IMR-90 (cell line): Measurements from ENCODE around the gene SSPN. TPM values are rescaled to one million over a fixed set of nuclear protein-coding genes. Genes with fewer than 3 reads are reported as not detected.

ENCODE experiments used
- ATAC-seq: fragments of 200-7000 bp; cut with Tn5 transposase; 2 replicates; pipeline ENCODE4 v1.9.1; 2020; ENCODE audit warnings: low read depth, mild to moderate bottlenecking, moderate library complexity
- BruUV-seq: library from RNA; stranded (reverse); fragments of 400-500 nt; replicated peaks from 2 replicates; lab custom pipeline; 2021; lab: Mats Ljungman, UMichigan
- CTCF ChIA-PET: fragments of 300-600 bp; formaldehyde crosslinking; extraction: SDS; loops from one replicate; lab custom pipeline; 2021; ENCODE audit warnings: antibody characterized with exemption; lab: Yijun Ruan, JAX
- POLR2A ChIA-PET: fragments of 300-600 bp; sonication (Branson Sonifier 250); formaldehyde crosslinking; loops from one replicate; lab custom pipeline; 2022; ENCODE audit warnings: antibody characterized with exemption; ENCODE audit not compliant: unreplicated experiment; lab: Charles Lee
- DNase-seq: peaks from one replicate; pipeline ENCODE4 v3.0.0; 2013
- H2AFZ ChIP-seq: replicated peaks from 2 replicates; pipeline ENCODE3; 2013; ENCODE audit warnings: low read length, mild to moderate bottlenecking; ENCODE audit not compliant: poor library complexity
- H2AK5ac ChIP-seq: 2 replicates; pipeline ENCODE4 v1.6.1; 2013; ENCODE audit warnings: low read depth, low read length, inconsistent platforms
- H2AK9ac ChIP-seq: replicated peaks from 2 replicates; pipeline ENCODE3; 2013; ENCODE audit warnings: mild to moderate bottlenecking, low read depth, low read length, moderate library complexity; ENCODE audit not compliant: poor library complexity
- H2BK120ac ChIP-seq: 2 replicates; pipeline ENCODE4 v1.6.1; 2013; ENCODE audit warnings: low read depth, low read length, inconsistent platforms
- H2BK15ac ChIP-seq: 3 replicates; pipeline ENCODE4 v1.6.1; 2013; ENCODE audit warnings: low read depth, low read length, inconsistent platforms
- H2BK20ac ChIP-seq: 2 replicates; pipeline ENCODE4 v1.6.1; 2013; ENCODE audit warnings: low read depth, mild to moderate bottlenecking, inconsistent platforms, low read length, moderate library complexity
- H2BK5ac ChIP-seq: 2 replicates; pipeline ENCODE4 v1.6.1; 2013; ENCODE audit warnings: mild to moderate bottlenecking, low read depth, low read length, inconsistent platforms; ENCODE audit not compliant: poor library complexity, severe bottlenecking
- H3K14ac ChIP-seq: replicated peaks from 2 replicates; pipeline ENCODE4 v1.6.1; 2013; ENCODE audit warnings: low read depth, low read length, inconsistent platforms
- H3K18ac ChIP-seq: 2 replicates; pipeline ENCODE4 v1.6.1; 2013; ENCODE audit warnings: low read depth, low read length, control low read depth
- H3K23ac ChIP-seq: 2 replicates; pipeline ENCODE4 v1.6.1; 2013; ENCODE audit warnings: low read depth, low read length, inconsistent platforms
- H3K27ac ChIP-seq: 2 replicates; pipeline ENCODE4 v1.5.1; 2013; ENCODE audit warnings: mild to moderate bottlenecking, control low read depth, low read length; ENCODE audit not compliant: insufficient read depth
- H3K27me3 ChIP-seq: 2 replicates; pipeline ENCODE4 v1.6.1; 2013; ENCODE audit warnings: low read length; ENCODE audit not compliant: control insufficient read depth, insufficient read depth
- H3K36me3 ChIP-seq: 2 replicates; pipeline ENCODE4 v1.6.1; 2013; ENCODE audit warnings: low read length, mixed read lengths; ENCODE audit not compliant: control insufficient read depth, insufficient read depth
- H3K4ac ChIP-seq: 2 replicates; pipeline ENCODE4 v1.6.1; 2013; ENCODE audit warnings: low read depth, low read length, inconsistent platforms
- H3K4me1 ChIP-seq: 2 replicates; pipeline ENCODE4 v1.6.1; 2013; ENCODE audit warnings: low read length, mixed read lengths; ENCODE audit not compliant: control insufficient read depth, insufficient read depth
- H3K4me2 ChIP-seq: 2 replicates; pipeline ENCODE4 v1.6.1; 2013; ENCODE audit warnings: low read depth, mild to moderate bottlenecking, control low read depth, low read length, moderate library complexity
- H3K4me3 ChIP-seq: 2 replicates; pipeline ENCODE4 v1.5.1; 2013; ENCODE audit warnings: low read depth, mild to moderate bottlenecking, control low read depth, low read length, moderate library complexity; ENCODE audit not compliant: insufficient read depth
- H3K56ac ChIP-seq: 2 replicates; pipeline ENCODE4 v1.6.1; 2013; ENCODE audit warnings: low read length, inconsistent platforms; ENCODE audit not compliant: insufficient read depth; ENCODE audit errors: extremely low read depth
- H3K79me1 ChIP-seq, 2 experiments: 2 replicates each; pipeline ENCODE4 v1.6.1; 2013; ENCODE audit warnings: low read length in 2 of 2, inconsistent platforms in 1 of 2, low read depth in 1 of 2
- H3K9ac ChIP-seq: 2 replicates; pipeline ENCODE4 v1.6.1; 2013; ENCODE audit warnings: low read depth, low read length, control low read depth
- H3K9me1 ChIP-seq: 2 replicates; pipeline ENCODE4 v1.6.1; 2013; ENCODE audit warnings: low read length, inconsistent platforms; ENCODE audit not compliant: insufficient read depth
- H3K9me3 ChIP-seq: 2 replicates; pipeline ENCODE4 v1.6.1; 2013; ENCODE audit warnings: low read length; ENCODE audit not compliant: control insufficient read depth, insufficient read depth
- H4K20me1 ChIP-seq: 2 replicates; pipeline ENCODE4 v1.6.1; 2013; ENCODE audit warnings: low read length, inconsistent platforms; ENCODE audit not compliant: insufficient read depth
- H4K5ac ChIP-seq: 2 replicates; pipeline ENCODE4 v1.6.1; 2013; ENCODE audit warnings: mild to moderate bottlenecking, low read depth, low read length, control low read depth
- H4K8ac ChIP-seq, 2 experiments: 2 replicates each; pipeline ENCODE4 v1.6.1; 2013; ENCODE audit warnings: low read depth in 2 of 2, low read length in 2 of 2, control low read depth in 1 of 2, inconsistent platforms in 1 of 2
- H4K91ac ChIP-seq: 2 replicates; pipeline ENCODE4 v1.6.1; 2013; ENCODE audit warnings: low read depth, low read length, inconsistent platforms; ENCODE audit not compliant: insufficient read depth
- FOS ChIP-seq: fragments of 150-350 bp; IDR thresholded peaks from 2 replicates; pipeline ENCODE4 v1.6.1; 2016; ENCODE audit warnings: low read depth, low read length
- MXI1 ChIP-seq: IDR thresholded peaks from 2 replicates; pipeline ENCODE4 v1.6.1; 2012; ENCODE audit warnings: low read depth, mild to moderate bottlenecking, low read length, moderate library complexity, borderline replicate concordance
- WGBS, 2 experiments: methylation state at CpG; one replicate each; pipeline versions ENCODE4 v1.1.5 to v1.1.7; 2013; ENCODE audit warnings: missing lambda C conversion rate in 2 of 2; ENCODE audit not compliant: insufficient read length in 1 of 2; ENCODE audit errors: extremely low coverage in 2 of 2; 5-methylcytosine and 5-hydroxymethylcytosine counted together
- dilution Hi-C: fragments of 300-500 bp; cut with HindIII; formaldehyde crosslinking; loops from one replicate; pipeline ENCODE4 v1.14.3; 2018; ENCODE audit warnings: low sequenced_read_pairs; ENCODE audit not compliant: unreplicated experiment
- in situ Hi-C: fragments of 300-500 bp; cut with MboI; formaldehyde crosslinking; loops from 3 replicates; pipeline ENCODE4 v1.14.3; 2019; ENCODE audit warnings: low sequenced_read_pairs, inconsistent platforms, mixed read lengths
- intact Hi-C: fragments of 100-400 bp; cut with micrococcal nuclease; formaldehyde crosslinking; loops from 2 replicates; pipeline ENCODE4 v1.10.0; 2022
- polyA plus RNA-seq, 3 experiments: library from polyadenylated mRNA; depleted of rRNA; stranded (reverse); fragments of >200 nt; gene quantifications; 2 replicates each; pipeline ENCODE4 v1.2.3, GENCODE V29; 2012; ENCODE audit warnings: low replicate concordance in 1 of 3
- total RNA-seq: library from RNA; depleted of rRNA; stranded (reverse); fragments of >200 nt; gene quantifications from 2 replicates; pipeline ENCODE4 v1.2.3, GENCODE V29; 2012

SSPN gene
- total and polyA plus RNA-seq, 2 of the 4 experiments (the other 2 are of a cell fraction), result 3.5 to 5.6 TPM

DNA sequence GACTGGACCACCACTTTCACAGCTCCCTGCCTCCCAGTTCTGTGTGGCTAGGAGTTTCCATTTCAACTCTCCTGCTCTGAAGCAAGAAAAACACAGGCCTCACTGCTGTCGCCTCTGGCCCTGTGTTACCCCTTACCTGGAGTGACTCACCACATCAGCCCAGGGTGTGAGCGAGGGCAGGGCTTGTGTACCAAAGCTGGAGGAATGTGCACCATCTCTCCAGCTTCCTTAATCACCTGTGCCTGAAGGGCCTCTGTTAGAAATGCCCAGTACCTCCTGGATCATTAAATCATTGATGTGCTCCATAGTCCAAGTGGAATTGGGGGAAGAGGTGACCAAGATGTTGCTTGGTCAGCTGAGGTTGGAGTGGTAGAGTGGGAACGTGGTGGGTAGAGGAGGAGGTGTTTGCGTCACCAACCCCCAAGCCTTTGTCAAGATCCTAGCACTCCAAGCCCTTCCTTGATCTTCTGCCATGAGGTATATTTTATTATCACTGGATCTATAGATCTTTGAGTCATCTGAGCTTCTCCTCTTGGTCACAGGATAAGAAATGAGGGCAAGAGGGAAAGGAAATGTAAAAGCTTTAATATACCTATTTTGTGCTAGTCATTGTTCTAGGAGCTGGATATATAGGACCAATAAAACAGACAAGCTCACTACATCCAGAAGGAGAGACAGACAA is 51.3 kb downstream of the SSPN start:
- Histone ChIP-seq H3K79me1 (no peaks in the 10 kb centered on the region), H2BK5ac (no peak overlapping the region), H3K27me3 (peaks cover 7% of the 10 kb centered on the region), H2AFZ (no peak overlapping the region), H3K4me3 (no peak overlapping the region), H3K9me1 (no peaks in the 10 kb centered on the region; the same call in 1 of the 2 replicates), H2AK5ac (no peak overlapping the region), H3K36me3 (no peaks in the 10 kb centered on the region), H3K27ac (no peak overlapping the region), H3K4ac (no peak overlapping the region), H2AK9ac (no peak overlapping the region), H3K4me1 (0 out of 2 replicates have a peak, but pooled peaks cover under 1% of the 10 kb centered on the region), H4K5ac (no peak overlapping the region), H4K91ac (no peak overlapping the region), H3K18ac (no peak overlapping the region), H3K9me3 (no peaks in the 10 kb centered on the region), H2BK120ac (no peak overlapping the region), H2BK15ac (no peak overlapping the region), H3K9ac (no peak overlapping the region), H4K8ac (no peak overlapping the region), H3K4me2 (no peak overlapping the region), H3K14ac (no peak overlapping the region), H2BK20ac (no peak overlapping the region), H4K20me1 (no peaks in the 10 kb centered on the region), H3K56ac (no peak overlapping the region), H3K23ac (no peak overlapping the region)
- TF ChIP-seq MXI1 (no peak), FOS (no peak)
- no peak for ATAC-seq
- ChIA-PET CTCF (no interaction called here), POLR2A (no interaction called here)
- in situ Hi-C loops (no loop called here), dilution Hi-C loops (no loop called here), intact Hi-C loops (no loop called here)
- no TSS peak for BruUV-seq
- no peak for DNase-seq
- WGBS, 2 experiments, result no CpG with 5 or more reads among the region's 4 CpGs
